PC-9 (cell line): Measurements from ENCODE around the gene LMAN1L. TPM values are rescaled to one million over a fixed set of nuclear protein-coding genes. Genes with fewer than 3 reads are reported as not detected.

ENCODE experiments used
- BruUV-seq: library from RNA; stranded (reverse); fragments of 400-500 nt; replicated peaks from 2 replicates; lab custom pipeline; 2021; lab: Mats Ljungman, UMichigan
- CTCF ChIA-PET: fragments of 300-600 bp; sonication (Branson Sonifier 250); formaldehyde crosslinking; loops from one replicate; lab custom pipeline; 2022; ENCODE audit warnings: antibody characterized with exemption; lab: Charles Lee
- POLR2A ChIA-PET: fragments of 300-600 bp; sonication (Branson Sonifier 250); formaldehyde crosslinking; loops from one replicate; lab custom pipeline; 2022; ENCODE audit warnings: antibody characterized with exemption; ENCODE audit not compliant: unreplicated experiment; lab: Charles Lee
- DNase-seq, 2 experiments: peaks; one replicate each; pipeline versions ENCODE4 v3.0.0 to v3.0.0-alpha.2; 2015 to 2022; ENCODE audit warnings: mixed read lengths in 1 of 2
- H2AFZ ChIP-seq: fragments of 200-600 bp; sonication (generic); 2 replicates; pipeline ENCODE4 v1.8.1; 2017; ENCODE audit warnings: antibody characterized with exemption
- H3F3A ChIP-seq: fragments of 200-600 bp; sonication (generic); 2 replicates; pipeline ENCODE4 v1.8.1; 2017; ENCODE audit warnings: antibody characterized with exemption, mild to moderate bottlenecking, low read depth; ENCODE audit not compliant: insufficient read depth
- H3K27ac ChIP-seq: fragments of 200-600 bp; sonication (generic); 2 replicates; pipeline ENCODE4 v1.6.1; 2016; ENCODE audit warnings: mixed run types
- H3K27me3 ChIP-seq: fragments of 200-600 bp; sonication (generic); 2 replicates; pipeline ENCODE4 v1.6.1; 2016; ENCODE audit warnings: low read depth, mixed run types; ENCODE audit not compliant: insufficient read depth
- H3K36me3 ChIP-seq: fragments of 200-600 bp; sonication (generic); 2 replicates; pipeline ENCODE4 v1.6.1; 2016; ENCODE audit warnings: low read depth, mixed run types
- H3K4me1 ChIP-seq: fragments of 200-600 bp; sonication (generic); replicated peaks from 2 replicates; pipeline ENCODE4 v1.6.1; 2016; ENCODE audit warnings: mixed run types; ENCODE audit not compliant: insufficient read depth
- H3K4me2 ChIP-seq: fragments of 200-600 bp; sonication (generic); 2 replicates; pipeline ENCODE4 v1.6.1; 2017; ENCODE audit warnings: mixed run types
- H3K4me3 ChIP-seq: fragments of 200-600 bp; sonication (generic); 2 replicates; pipeline ENCODE4 v1.6.1; 2016; ENCODE audit warnings: mixed run types
- H3K79me2 ChIP-seq: fragments of 200-600 bp; sonication (generic); 2 replicates; pipeline ENCODE4 v1.6.1; 2017; ENCODE audit warnings: low read depth, mixed run types
- H3K9me2 ChIP-seq: fragments of 200-600 bp; sonication (generic); 2 replicates; pipeline ENCODE4 v1.8.1; 2017; ENCODE audit warnings: mild to moderate bottlenecking; ENCODE audit not compliant: insufficient read depth
- H3K9me3 ChIP-seq: fragments of 200-600 bp; sonication (generic); 2 replicates; pipeline ENCODE4 v1.8.1; 2016; ENCODE audit warnings: low read depth; ENCODE audit not compliant: insufficient read depth
- H4K20me1 ChIP-seq: fragments of 200-600 bp; sonication (generic); 2 replicates; pipeline ENCODE4 v1.8.1; 2017; ENCODE audit not compliant: insufficient read depth
- CTCF ChIP-seq: fragments of 200-600 bp; sonication (generic); conservative IDR thresholded peaks from 2 replicates; pipeline ENCODE4 v1.6.1; 2017; ENCODE audit warnings: mixed run types, antibody characterized with exemption, mild to moderate bottlenecking, moderate library complexity
- EZH2 ChIP-seq: fragments of 200-600 bp; sonication (generic); IDR thresholded peaks from 2 replicates; pipeline ENCODE4 v1.8.0; 2017; ENCODE audit warnings: antibody characterized with exemption, low read depth
- intact Hi-C: fragments of 100-400 bp; cut with micrococcal nuclease; formaldehyde crosslinking; loops from one replicate; pipeline ENCODE4 v1.10.0; 2022; ENCODE audit not compliant: unreplicated experiment
- total RNA-seq: library from RNA; stranded (reverse); gene quantifications from 2 replicates; pipeline ENCODE4 v1.2.3, GENCODE V29; 2021

The LMAN1L gene
- total RNA-seq, 1 experiment from 2014 or later = not detected

- ChIA-PET POLR2A (no interaction called here), CTCF (no interaction called here)
- peaks cover 6% of the 10 kb centered on the region; the same call in 1 of the 2 replicates for H3F3A ChIP-seq
- TF ChIP-seq CTCF = no peak
- no peak for TF ChIP-seq EZH2
- H3K4me3 ChIP-seq = no peak overlapping the region
- no peaks in the 10 kb centered on the region for H3K79me2 ChIP-seq
- no TSS peak for BruUV-seq
- H3K4me2 ChIP-seq = no peak overlapping the region
- H3K27ac ChIP-seq = no peak overlapping the region
- H4K20me1 ChIP-seq = no peaks in the 10 kb centered on the region
- H3K36me3 ChIP-seq = no peaks in the 10 kb centered on the region
- DNase-seq = no peak
- H3K9me2 ChIP-seq = no peaks in the 10 kb centered on the region
- H3K4me1 ChIP-seq = peaks cover 9% of the 10 kb centered on the region
- intact Hi-C loops = no loop called here
- H3K9me3 ChIP-seq = no peaks in the 10 kb centered on the region
- no peaks in the 10 kb centered on the region for H3K27me3 ChIP-seq
- H2AFZ ChIP-seq = no peak overlapping the region
Measured at GRCh38 chr15:74824976-74825375, 12.3 kb downstream of the LMAN1L start.

- DNase-seq = no peak
- no peaks in the 10 kb centered on the region for H4K20me1 ChIP-seq
- peaks cover 6% of the 10 kb centered on the region; the same call in 1 of the 2 replicates for H3F3A ChIP-seq
- H3K27ac ChIP-seq = no peak overlapping the region
- no peaks in the 10 kb centered on the region for H3K36me3 ChIP-seq
- no peak for TF ChIP-seq CTCF
- no peak for TF ChIP-seq EZH2
- intact Hi-C loops = no loop called here
- no peaks in the 10 kb centered on the region for H3K9me2 ChIP-seq
- H3K27me3 ChIP-seq = no peaks in the 10 kb centered on the region
- ChIA-PET POLR2A (no interaction called here), CTCF (no interaction called here)
- H3K9me3 ChIP-seq = no peaks in the 10 kb centered on the region
- H3K4me3 ChIP-seq = no peak overlapping the region
- H3K4me2 ChIP-seq = no peak overlapping the region
- H2AFZ ChIP-seq = no peak overlapping the region
- H3K4me1 ChIP-seq = peaks cover 9% of the 10 kb centered on the region
- H3K79me2 ChIP-seq = no peaks in the 10 kb centered on the region
- BruUV-seq = no TSS peak
Measured at GRCh38 chr15:74825866-74826265, 13.2 kb downstream of the LMAN1L start.

GRCh38 chr15:74826364-74826819 is 13.8 kb downstream of the LMAN1L start, which contains the start of gene CPLX3:
Gene CPLX3 (plus strand): TSS chr15:74826627. CDS start chr15:74826704, 77 bp downstream.
- no peak for TF ChIP-seq CTCF
- no peak for TF ChIP-seq EZH2
- peaks cover 9% of the 10 kb centered on the region for H3K4me1 ChIP-seq
- H3K27ac ChIP-seq = no peak within 1 kb of the TSS
- no peak within 1 kb of the TSS for H3K4me2 ChIP-seq
- intact Hi-C loops = no loop called here
- no peaks in the 10 kb centered on the region for H3K9me3 ChIP-seq
- BruUV-seq = no TSS peak
- no peaks in the 10 kb centered on the region for H3K27me3 ChIP-seq
- H3K36me3 ChIP-seq = no peaks in the 10 kb centered on the region
- H3K79me2 ChIP-seq = no peaks in the 10 kb centered on the region
- H4K20me1 ChIP-seq = no peaks in the 10 kb centered on the region
- no peak for DNase-seq
- ChIA-PET POLR2A (interaction anchor here (0.5 kb wide), 1 partner anchor 30 kb away, joined by 3 read pairs; no protein-coding TSS in a partner anchor), CTCF (no interaction called here)
- H3F3A ChIP-seq = peaks cover 6% of the 10 kb centered on the region; the same call in 1 of the 2 replicates
- H2AFZ ChIP-seq = no peak within 1 kb of the TSS
- no peaks in the 10 kb centered on the region for H3K9me2 ChIP-seq
- H3K4me3 ChIP-seq = no peak within 1 kb of the TSS
